ACC112 (cell line): ENCODE results near the gene ATG16L2.

Experiments used
- H2AFZ ChIP-seq: fragments of 200-600 bp; sonication (generic); one replicate; pipeline ENCODE4 v1.6.0; 2017; ENCODE audit warnings: antibody characterized with exemption, low read length; ENCODE audit not compliant: unreplicated experiment
- H3K27ac ChIP-seq: fragments of 200-600 bp; sonication (generic); 2 replicates; pipeline ENCODE4 v1.5.1; 2014; ENCODE audit warnings: low read depth, mild to moderate bottlenecking, antibody characterized with exemption, low read length, moderate library complexity
- H3K27me3 ChIP-seq: fragments of 200-600 bp; sonication (generic); 2 replicates; pipeline ENCODE4 v1.6.1; 2014; ENCODE audit warnings: mild to moderate bottlenecking, antibody characterized with exemption, low read length, moderate library complexity, mixed read lengths; ENCODE audit not compliant: insufficient read depth
- H3K36me3 ChIP-seq: fragments of 200-600 bp; sonication (generic); 2 replicates; pipeline ENCODE4 v1.6.1; 2016; ENCODE audit warnings: mild to moderate bottlenecking, antibody characterized with exemption, low read length, moderate library complexity, mixed read lengths; ENCODE audit not compliant: insufficient read depth
- H3K4me1 ChIP-seq: fragments of 200-600 bp; sonication (generic); one replicate; pipeline ENCODE4 v1.6.1; 2016; ENCODE audit warnings: low read length, mixed read lengths; ENCODE audit not compliant: insufficient read depth, unreplicated experiment, control insufficient read depth
- H3K4me3 ChIP-seq: fragments of 200-600 bp; sonication (generic); 2 replicates; pipeline ENCODE4 v1.5.1; 2014; ENCODE audit warnings: mild to moderate bottlenecking, low read depth, low read length
- H3K79me2 ChIP-seq: fragments of 200-600 bp; sonication (generic); one replicate; pipeline ENCODE4 v1.6.0; 2016; ENCODE audit warnings: low read length; ENCODE audit not compliant: control insufficient read depth, unreplicated experiment, insufficient read depth

The ATG16L2 gene

DNA sequence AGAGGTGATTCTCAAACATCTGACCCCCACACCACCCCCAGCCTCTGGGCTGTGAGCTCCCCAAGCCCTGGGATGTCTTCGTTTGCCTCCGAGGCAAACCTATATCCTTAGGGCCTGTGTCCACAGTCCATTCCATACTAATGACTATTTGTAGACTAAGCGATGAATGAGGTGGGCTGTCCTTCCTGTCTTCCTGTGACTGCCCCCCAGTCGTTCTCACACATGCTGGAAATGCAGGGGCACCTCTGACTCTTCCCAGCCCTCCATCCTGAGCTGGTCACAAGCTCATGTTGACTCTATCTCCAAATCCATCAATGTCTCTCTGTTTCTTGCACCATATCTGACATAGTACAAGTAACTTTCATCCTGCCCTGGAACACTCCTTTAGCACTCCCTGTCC is 4.8 kb downstream of the ATG16L2 start:
- Histone ChIP-seq H3K4me1 (peaks cover 20% of the 10 kb centered on the region), H2AFZ (no peak overlapping the region), H3K27me3 (no peaks in the 10 kb centered on the region), H3K27ac (no peak overlapping the region), H3K4me3 (no peak overlapping the region), H3K79me2 (peaks cover 10% of the 10 kb centered on the region), H3K36me3 (peaks cover 6% of the 10 kb centered on the region; the same call in 1 of the 2 replicates)

DNA sequence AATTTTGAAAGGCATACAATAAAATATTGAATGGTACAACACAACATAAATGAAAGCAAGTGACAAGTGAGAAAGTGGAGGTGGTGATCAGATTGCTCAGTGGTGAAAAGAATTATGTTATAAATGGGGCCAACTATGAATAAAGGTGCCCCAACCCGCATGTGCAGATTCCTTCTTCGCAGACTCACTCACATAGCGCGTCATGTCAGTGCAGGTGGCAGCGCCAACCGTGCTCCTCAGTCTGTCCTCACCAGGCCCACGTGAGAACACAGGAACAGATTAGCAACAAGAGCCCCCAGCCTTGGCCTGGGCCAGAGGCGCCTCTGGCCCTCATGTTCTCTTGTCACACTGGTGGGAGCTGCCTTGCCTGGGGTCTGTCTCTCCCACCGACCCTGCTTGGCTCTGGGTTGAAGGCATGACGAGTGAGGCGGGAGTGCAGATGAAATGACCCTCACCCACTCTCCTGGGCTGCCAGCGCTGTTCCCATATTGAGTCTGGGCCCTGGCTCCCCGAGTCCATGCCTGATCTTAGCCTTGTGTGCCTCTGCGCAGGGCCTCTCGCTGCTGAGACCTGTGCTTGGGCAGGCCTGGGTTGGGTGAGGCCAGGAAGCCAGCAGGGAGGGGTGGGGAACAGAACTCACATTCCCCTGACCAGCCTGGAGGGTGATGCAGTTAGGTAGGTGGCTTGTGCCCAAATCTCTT is 6.4 kb downstream of the ATG16L2 start:
- H3K4me1 ChIP-seq = peaks cover 16% of the 10 kb centered on the region

DNA sequence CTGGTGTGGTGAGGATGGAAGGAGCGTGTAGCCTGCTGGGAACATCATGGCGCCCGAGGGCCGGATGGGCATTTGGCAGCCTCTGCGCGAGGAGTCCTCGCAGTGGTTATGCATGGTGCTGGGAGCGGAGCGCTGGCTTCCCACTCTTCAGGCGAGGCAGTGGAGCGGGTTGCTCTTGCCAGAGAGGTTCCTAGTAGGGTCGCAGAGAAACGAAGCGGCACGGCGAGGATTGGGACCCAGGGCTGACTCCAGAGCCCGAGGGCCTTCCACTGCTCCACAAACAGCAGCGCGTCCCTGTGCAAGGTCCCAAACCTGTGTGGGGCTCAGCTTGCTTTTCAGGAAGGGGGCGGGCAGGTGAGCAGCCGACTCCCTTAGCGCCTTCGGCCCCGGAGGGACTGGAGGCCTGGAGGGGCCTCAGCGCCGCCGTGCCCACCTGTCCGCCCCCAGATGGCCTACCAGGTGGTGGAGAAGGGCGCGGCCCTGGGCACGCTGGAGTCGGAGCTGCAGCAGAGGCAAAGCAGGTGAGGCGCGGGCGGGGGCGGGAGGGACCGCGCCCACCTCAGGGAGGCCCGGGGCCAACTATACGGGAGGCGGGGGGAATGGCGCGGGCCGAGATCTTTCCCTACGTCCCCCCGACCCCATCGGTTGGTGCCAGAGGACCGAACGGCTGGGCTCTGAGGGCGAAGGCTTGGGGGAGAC is 7.2 kb downstream of the ATG16L2 start:
- peaks cover 10% of the 10 kb centered on the region for H3K4me1 ChIP-seq
- H3K27me3 ChIP-seq = no peaks in the 10 kb centered on the region
- H2AFZ ChIP-seq = peak overlapping the region; percentile 55
- H3K4me3 ChIP-seq = peak overlapping the region; percentile 76
- no peak overlapping the region for H3K27ac ChIP-seq
- H3K36me3 ChIP-seq = peaks cover 6% of the 10 kb centered on the region; the same call in 1 of the 2 replicates
- no peaks in the 10 kb centered on the region for H3K79me2 ChIP-seq

More for the DNA sequence above, 6.4 kb downstream of the ATG16L2 start:
- H2AFZ ChIP-seq = no peak overlapping the region
- no peak overlapping the region for H3K27ac ChIP-seq
- H3K79me2 ChIP-seq = peaks cover 1% of the 10 kb centered on the region
- H3K27me3 ChIP-seq = no peaks in the 10 kb centered on the region
- H3K4me3 ChIP-seq = no peak overlapping the region
- peaks cover 6% of the 10 kb centered on the region; the same call in 1 of the 2 replicates for H3K36me3 ChIP-seq

- H2AFZ ChIP-seq = peak overlapping the region; percentile 55
- H3K36me3 ChIP-seq = peaks cover 6% of the 10 kb centered on the region; the same call in 1 of the 2 replicates
Observed at GRCh38 chr11:72821920-72822799, 7.9 kb downstream of the ATG16L2 start.

DNA sequence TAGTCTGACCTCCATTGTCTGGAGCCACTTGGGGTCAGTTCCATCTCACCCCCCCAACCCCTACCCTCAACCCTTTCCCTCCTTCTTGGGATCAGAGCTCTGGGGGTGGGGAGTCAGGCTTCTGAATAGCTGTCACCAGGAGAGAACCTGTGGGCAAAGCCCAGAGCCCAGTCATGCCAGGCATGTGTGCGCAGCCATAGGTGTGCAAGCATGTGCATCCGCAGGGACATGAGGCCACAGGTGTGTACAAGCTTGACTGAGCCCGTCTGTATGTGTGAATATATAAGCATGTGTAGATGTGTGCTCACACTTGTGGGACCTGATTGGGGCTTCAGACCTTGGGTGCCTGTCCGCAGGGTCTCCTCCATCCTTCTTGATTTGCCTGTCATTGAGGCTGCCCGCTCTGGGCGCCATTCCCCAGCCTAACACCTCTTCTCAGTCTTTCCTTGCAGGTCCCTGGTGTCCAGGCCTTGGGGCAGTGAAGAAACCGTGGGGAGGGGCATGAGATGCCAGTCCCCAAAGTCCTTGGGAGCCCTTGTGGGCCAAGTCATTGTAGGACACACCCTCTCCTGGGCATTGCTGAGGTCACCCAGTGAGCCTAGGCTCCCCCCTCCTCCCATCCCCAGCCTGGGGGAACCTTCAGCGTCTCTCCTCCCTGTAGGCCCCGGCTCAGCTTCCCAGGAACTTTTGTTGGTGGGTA is 9.0 kb downstream of the ATG16L2 start:
- Histone ChIP-seq H3K27me3 (no peaks in the 10 kb centered on the region), H3K79me2 (no peaks in the 10 kb centered on the region), H3K4me3 (no peak overlapping the region), H3K27ac (no peak overlapping the region), H3K36me3 (peaks cover 6% of the 10 kb centered on the region; the same call in 1 of the 2 replicates), H2AFZ (no peak overlapping the region), H3K4me1 (peaks cover 12% of the 10 kb centered on the region)

More at GRCh38 chr11:72821920-72822799, 7.9 kb downstream of the ATG16L2 start:
- no peaks in the 10 kb centered on the region for H3K27me3 ChIP-seq
- H3K4me3 ChIP-seq = peak overlapping the region; percentile 76
- peaks cover 7% of the 10 kb centered on the region for H3K4me1 ChIP-seq
- H3K27ac ChIP-seq = no peak overlapping the region
- H3K79me2 ChIP-seq = no peaks in the 10 kb centered on the region

DNA sequence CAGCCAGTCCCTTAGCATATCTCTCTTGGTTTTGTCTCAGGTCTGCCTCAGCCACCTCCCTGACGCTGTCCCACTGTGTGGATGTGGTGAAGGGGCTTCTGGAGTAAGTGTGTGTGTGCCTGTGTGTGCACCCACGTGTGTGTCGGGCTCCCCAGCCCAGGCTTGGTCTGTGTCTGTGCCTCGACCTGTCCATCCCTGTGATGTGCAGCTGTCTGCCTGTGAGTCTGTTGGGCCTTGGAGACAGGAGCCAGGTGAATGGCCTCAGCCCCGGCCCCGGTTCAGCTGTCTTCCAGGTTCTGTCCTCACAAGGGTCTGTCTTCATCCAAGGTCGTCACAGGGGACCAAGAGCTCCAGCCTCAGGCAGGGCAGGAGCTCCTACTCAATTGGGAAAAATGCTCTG is 9.8 kb downstream of the ATG16L2 start:
- Histone ChIP-seq H3K4me3 (no peak overlapping the region), H3K27ac (no peak overlapping the region), H2AFZ (no peak overlapping the region), H3K79me2 (no peaks in the 10 kb centered on the region), H3K4me1 (peaks cover 16% of the 10 kb centered on the region), H3K27me3 (no peaks in the 10 kb centered on the region), H3K36me3 (peaks cover 2% of the 10 kb centered on the region; the same call in 1 of the 2 replicates)

- no peak overlapping the region for H3K27ac ChIP-seq
- no peaks in the 10 kb centered on the region for H3K79me2 ChIP-seq
- no peaks in the 10 kb centered on the region for H3K27me3 ChIP-seq
- peaks cover 16% of the 10 kb centered on the region for H3K4me1 ChIP-seq
- H2AFZ ChIP-seq = no peak overlapping the region
- no peaks in the 10 kb centered on the region for H3K36me3 ChIP-seq
- no peak overlapping the region for H3K4me3 ChIP-seq
Observed at GRCh38 chr11:72824811-72825505, 10.7 kb downstream of the ATG16L2 start.

- H3K4me1 ChIP-seq = peaks cover 16% of the 10 kb centered on the region
- H3K27ac ChIP-seq = no peak overlapping the region
- H2AFZ ChIP-seq = no peak overlapping the region
- no peak overlapping the region for H3K4me3 ChIP-seq
- no peaks in the 10 kb centered on the region for H3K27me3 ChIP-seq
- no peaks in the 10 kb centered on the region for H3K36me3 ChIP-seq
- H3K79me2 ChIP-seq = no peaks in the 10 kb centered on the region
Observed at GRCh38 chr11:72825661-72826060, 11.4 kb downstream of the ATG16L2 start.

- H2AFZ ChIP-seq = no peak overlapping the region
- no peaks in the 10 kb centered on the region for H3K27me3 ChIP-seq
- H3K36me3 ChIP-seq = no peaks in the 10 kb centered on the region
- H3K27ac ChIP-seq = no peak overlapping the region
- H3K4me3 ChIP-seq = no peak overlapping the region
- peaks cover 14% of the 10 kb centered on the region for H3K4me1 ChIP-seq
- no peaks in the 10 kb centered on the region for H3K79me2 ChIP-seq
Observed at GRCh38 chr11:72826191-72826941, 12.2 kb downstream of the ATG16L2 start.
